AG04449 (cell line): Measurements from ENCODE around the gene MYO18B.
"Not testable (repeated sequence)": the region's sequence is repeated elsewhere in the genome, so short reads cannot be mapped to it uniquely, and the experiment has no call there.

Experiments used
- CTCF ChIA-PET: fragments of 350-600 bp; formaldehyde crosslinking; extraction: SDS; loops from one replicate; lab custom pipeline; 2021; ENCODE audit warnings: antibody characterized with exemption; lab: Yijun Ruan, JAX
- POLR2A ChIA-PET: fragments of 400-600, 350-600 bp; formaldehyde crosslinking; extraction: SDS; loops from one replicate; lab custom pipeline; 2020; ENCODE audit warnings: antibody characterized with exemption, inconsistent platforms; lab: Yijun Ruan, JAX
- DNase-seq: peaks from one replicate; pipeline ENCODE4 v3.0.0-alpha.2; 2010; ENCODE audit warnings: low read depth, low spot score
- H3K4me3 ChIP-seq: 2 replicates; pipeline ENCODE4 v1.5.1; 2011; ENCODE audit warnings: low read depth, mild to moderate bottlenecking, control low read depth, low read length
- TF ChIP-seq, protein P1 (sequence below): IDR thresholded peaks from one replicate; pipeline ENCODE4 v1.5.1; 2011; ENCODE audit warnings: mild to moderate bottlenecking, moderate library complexity, low read length, control low read depth, inconsistent platforms; ENCODE audit not compliant: insufficient read depth; ENCODE audit errors: missing control alignments

MYO18B gene

DNA sequence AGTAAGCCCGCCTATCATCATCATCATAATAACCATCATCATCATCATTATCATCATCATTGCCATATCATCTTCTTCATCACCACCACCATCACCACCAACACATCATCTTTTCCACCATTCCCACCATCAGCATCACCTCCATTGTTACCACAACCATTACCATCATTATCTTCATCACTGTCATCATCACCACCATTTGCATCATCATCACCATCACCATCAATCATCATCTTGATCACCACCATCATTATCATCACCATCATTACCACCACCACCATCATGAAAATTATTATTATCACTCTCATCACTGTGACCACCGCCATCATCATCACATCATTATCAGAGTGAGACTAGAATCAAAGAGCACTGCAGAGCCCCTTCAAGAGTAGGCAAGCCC, 227.9 kb downstream of the MYO18B start:
- ChIA-PET POLR2A (no interaction called here), CTCF (no interaction called here)
- TF ChIP-seq, protein P1, sequence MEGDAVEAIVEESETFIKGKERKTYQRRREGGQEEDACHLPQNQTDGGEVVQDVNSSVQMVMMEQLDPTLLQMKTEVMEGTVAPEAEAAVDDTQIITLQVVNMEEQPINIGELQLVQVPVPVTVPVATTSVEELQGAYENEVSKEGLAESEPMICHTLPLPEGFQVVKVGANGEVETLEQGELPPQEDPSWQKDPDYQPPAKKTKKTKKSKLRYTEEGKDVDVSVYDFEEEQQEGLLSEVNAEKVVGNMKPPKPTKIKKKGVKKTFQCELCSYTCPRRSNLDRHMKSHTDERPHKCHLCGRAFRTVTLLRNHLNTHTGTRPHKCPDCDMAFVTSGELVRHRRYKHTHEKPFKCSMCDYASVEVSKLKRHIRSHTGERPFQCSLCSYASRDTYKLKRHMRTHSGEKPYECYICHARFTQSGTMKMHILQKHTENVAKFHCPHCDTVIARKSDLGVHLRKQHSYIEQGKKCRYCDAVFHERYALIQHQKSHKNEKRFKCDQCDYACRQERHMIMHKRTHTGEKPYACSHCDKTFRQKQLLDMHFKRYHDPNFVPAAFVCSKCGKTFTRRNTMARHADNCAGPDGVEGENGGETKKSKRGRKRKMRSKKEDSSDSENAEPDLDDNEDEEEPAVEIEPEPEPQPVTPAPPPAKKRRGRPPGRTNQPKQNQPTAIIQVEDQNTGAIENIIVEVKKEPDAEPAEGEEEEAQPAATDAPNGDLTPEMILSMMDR = no peak
- H3K4me3 ChIP-seq = no peak overlapping the region
- no peak for DNase-seq

DNA sequence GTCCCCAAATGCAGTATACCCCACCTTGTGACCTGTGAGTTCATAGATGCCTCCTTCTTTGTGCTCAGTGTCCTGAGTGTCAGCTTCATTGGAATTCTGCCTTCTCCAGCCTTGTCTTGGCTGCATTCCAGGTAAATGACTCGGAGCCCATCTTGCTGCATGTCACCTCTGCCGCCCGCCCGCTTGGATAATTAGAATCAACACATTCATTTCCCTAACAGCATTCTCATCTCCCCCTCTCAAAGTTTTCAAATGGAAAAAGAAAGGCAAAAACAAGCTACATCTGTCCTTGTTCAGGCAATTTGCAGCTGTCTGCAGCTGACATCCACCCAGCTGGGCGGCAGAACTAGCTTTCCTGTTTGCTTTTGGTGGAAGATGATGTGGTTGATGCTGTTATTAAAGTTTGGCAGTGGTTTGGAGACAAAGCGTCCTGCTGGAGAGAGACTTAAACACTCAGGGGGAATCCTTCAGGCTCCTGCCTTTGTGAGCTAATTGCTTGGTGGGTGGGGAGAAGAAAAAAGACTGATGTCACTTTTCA, 228.5 kb downstream of the MYO18B start:
- H3K4me3 ChIP-seq = no peak overlapping the region
- POLR2A ChIA-PET = no interaction called here
- DNase-seq = no peak
- CTCF ChIA-PET = no interaction called here
- TF ChIP-seq, protein P1 = no peak

DNA sequence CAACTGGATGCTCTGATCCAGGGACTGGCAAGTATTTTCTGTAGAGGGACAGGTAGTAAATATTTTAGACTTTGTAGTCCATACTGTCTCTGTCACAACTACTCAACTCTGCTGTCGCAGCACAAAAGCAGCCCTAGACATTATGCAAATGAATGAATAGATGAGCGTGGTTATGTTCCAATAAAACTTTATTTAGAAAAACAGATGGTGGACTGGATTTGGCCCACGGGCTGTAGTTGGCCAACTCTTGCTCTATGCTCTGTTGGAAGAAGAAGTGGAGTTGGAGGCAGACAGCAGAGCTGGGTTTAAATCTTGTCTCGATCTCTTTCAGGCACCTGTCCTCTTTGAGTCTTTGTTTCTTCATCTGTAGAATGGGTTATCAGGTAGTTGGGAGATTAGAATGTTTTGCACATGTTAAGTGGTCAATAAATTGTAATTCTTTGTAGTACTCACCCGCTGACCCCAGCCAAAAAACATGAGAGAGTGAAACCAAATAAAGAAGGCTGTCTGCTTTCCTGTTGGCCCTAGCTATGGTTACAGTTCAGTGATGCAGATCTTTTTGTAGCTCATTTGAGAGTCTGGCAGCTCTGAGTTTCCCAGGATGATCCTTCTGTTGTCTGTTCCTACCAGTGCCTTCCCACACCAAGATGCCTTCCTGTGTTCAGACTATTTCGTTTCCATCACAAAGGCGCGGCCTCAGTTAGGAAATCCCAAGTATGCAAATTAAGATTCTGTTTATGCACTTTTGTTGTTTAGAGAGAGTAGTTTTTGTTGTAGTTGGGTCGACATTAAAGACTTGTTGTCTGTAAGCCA, 229.2 kb downstream of the MYO18B start:
- POLR2A ChIA-PET = no interaction called here
- TF ChIP-seq, protein P1 = no peak
- CTCF ChIA-PET = no interaction called here
- H3K4me3 ChIP-seq = no peak overlapping the region
- DNase-seq = no peak

- H3K4me3 ChIP-seq = no peak overlapping the region
- POLR2A ChIA-PET = no interaction called here
- DNase-seq = no peak
- CTCF ChIA-PET = no interaction called here
- TF ChIP-seq, protein P1 = no peak
Observed at GRCh38 chr22:25972397-25972796, 230.4 kb downstream of the MYO18B start.

DNA sequence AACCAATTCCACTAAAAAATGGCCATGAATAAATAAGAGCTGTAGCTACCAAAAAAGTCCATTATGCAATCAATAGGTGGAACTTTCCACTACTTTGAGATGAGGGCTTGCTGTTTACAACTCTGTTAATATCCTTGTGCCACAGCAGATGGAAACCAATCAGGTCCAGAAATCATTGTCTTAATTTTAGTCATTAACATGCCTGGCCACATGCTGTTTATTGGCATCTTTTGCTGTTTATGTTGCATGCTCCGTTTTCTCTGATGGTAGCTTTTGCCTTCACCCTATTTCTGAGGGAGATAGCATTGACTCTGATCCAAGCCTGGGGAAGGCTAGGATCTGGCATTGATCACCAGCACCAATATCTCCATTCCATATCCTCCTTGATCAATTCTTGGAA, 234.4 kb downstream of the MYO18B start:
- CTCF ChIA-PET = no interaction called here
- no peak overlapping the region for H3K4me3 ChIP-seq
- no peak for DNase-seq
- TF ChIP-seq, protein P1 = no peak
- POLR2A ChIA-PET = no interaction called here

GRCh38 chr22:25979968-25980367, 238.0 kb downstream of the MYO18B start:
- TF ChIP-seq, protein P1 = no peak
- POLR2A ChIA-PET = no interaction called here
- CTCF ChIA-PET = no interaction called here
- no peak for DNase-seq
- no peak overlapping the region for H3K4me3 ChIP-seq

DNA sequence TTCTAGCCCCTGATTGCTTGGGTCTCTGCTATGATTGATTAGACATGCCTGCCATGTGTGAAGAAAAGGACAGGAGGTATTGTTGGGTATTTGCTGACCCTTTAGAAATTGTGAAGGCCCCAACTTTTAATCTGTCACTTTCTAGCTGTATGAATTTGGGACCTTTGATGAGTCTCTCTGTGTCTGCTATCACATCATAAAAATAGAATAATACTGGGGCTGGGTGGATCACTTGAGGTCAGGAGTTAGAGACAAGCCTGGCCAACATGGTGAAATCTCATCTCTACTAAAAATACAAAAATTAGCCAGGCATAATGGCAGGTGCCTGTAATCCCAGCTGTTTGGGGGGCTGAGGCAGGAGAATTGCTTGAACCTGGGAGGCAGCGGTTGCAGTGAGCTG, 242.9 kb downstream of the MYO18B start:
- CTCF ChIA-PET, POLR2A ChIA-PET, H3K4me3 ChIP-seq, DNase-seq: not testable (repeated sequence)
